HepG2 (cell line): ENCODE measurements around the gene SATB2. TPM values are rescaled to one million over a fixed set of nuclear protein-coding genes. Genes with fewer than 3 reads are reported as not detected.
A peak's percentile ranks its signal among the peaks of the same experiment; 100 is the strongest.

Experiments used
- ADNP ChIP-seq: sonication (generic); formaldehyde crosslinking; IDR thresholded peaks from 2 replicates; pipeline ENCODE4 v1.4.0; 2020; ENCODE audit warnings: missing genetic modification reagents
- ARHGAP35 ChIP-seq: sonication (generic); formaldehyde crosslinking; IDR thresholded peaks from 2 replicates; pipeline ENCODE4 v1.9.0; 2022; ENCODE audit warnings: mild to moderate bottlenecking, inconsistent platforms, moderate library complexity, missing genetic modification reagents, borderline replicate concordance
- CCAR2 ChIP-seq: fragments of 200-400 bp; formaldehyde crosslinking; optimal IDR thresholded peaks from 2 replicates; pipeline ENCODE3; 2018; ENCODE audit warnings: low read depth, mild to moderate bottlenecking, low read length, moderate library complexity
- E2F2 ChIP-seq: sonication (generic); formaldehyde crosslinking; IDR thresholded peaks from 2 replicates; pipeline ENCODE4 v1.4.0; 2020; ENCODE audit warnings: missing genetic modification reagents, borderline replicate concordance
- GATA4 ChIP-seq: sonication (generic); IDR thresholded peaks from 2 replicates; pipeline ENCODE4 v1.6.1; 2016; ENCODE audit warnings: antibody characterized with exemption, low read depth, borderline replicate concordance
- IKZF5 ChIP-seq: IDR thresholded peaks from 2 replicates; pipeline ENCODE4 v1.6.1; 2018; ENCODE audit warnings: missing genetic modification reagents, mild to moderate bottlenecking, missing compliant biosample characterization
- KLF6 ChIP-seq: IDR thresholded peaks from 2 replicates; pipeline ENCODE4 v1.8.0; 2016; ENCODE audit warnings: missing biosample characterization, missing genetic modification reagents
- MLLT10 ChIP-seq: sonication (generic); formaldehyde crosslinking; IDR thresholded peaks from 2 replicates; pipeline ENCODE4 v1.4.0; 2020; ENCODE audit warnings: missing genetic modification reagents
- NFE2 ChIP-seq: sonication (generic); formaldehyde crosslinking; IDR thresholded peaks from 2 replicates; pipeline ENCODE4 v1.4.0; 2020; ENCODE audit warnings: missing genetic modification reagents
- NFRKB ChIP-seq: fragments of 450-650 bp; IDR thresholded peaks from 2 replicates; pipeline ENCODE4 v1.6.1; 2017
- PAX8 ChIP-seq: sonication (generic); formaldehyde crosslinking; IDR thresholded peaks from 2 replicates; pipeline ENCODE4 v1.8.0; 2022; ENCODE audit warnings: mild to moderate bottlenecking, missing genetic modification reagents, borderline replicate concordance
- RCOR2 ChIP-seq: IDR thresholded peaks from 2 replicates; pipeline ENCODE4 v1.6.1; 2016; ENCODE audit warnings: missing biosample characterization, missing genetic modification reagents
- RNF2 ChIP-seq: fragments of 450-650 bp; conservative IDR thresholded peaks from 2 replicates; pipeline ENCODE4 v1.6.1; 2016; ENCODE audit warnings: low read depth
- SNAPC4 ChIP-seq: sonication (generic); formaldehyde crosslinking; IDR thresholded peaks from 2 replicates; pipeline ENCODE4 v1.4.0; 2020; ENCODE audit warnings: mild to moderate bottlenecking, missing genetic modification reagents
- TRIM24 ChIP-seq: sonication (generic); formaldehyde crosslinking; IDR thresholded peaks from 2 replicates; pipeline ENCODE4 v1.8.0; 2022; ENCODE audit warnings: mild to moderate bottlenecking, missing genetic modification reagents
- YY1 ChIP-seq: IDR thresholded peaks from 2 replicates; pipeline ENCODE4 v1.6.1; 2011; ENCODE audit warnings: low read length, low read depth, moderate library complexity, mild to moderate bottlenecking; ENCODE audit not compliant: insufficient read depth, insufficient replicate concordance
- ZFP90 ChIP-seq: sonication (generic); formaldehyde crosslinking; IDR thresholded peaks from 2 replicates; pipeline ENCODE4 v1.8.0; 2022; ENCODE audit warnings: missing genetic modification reagents, mild to moderate bottlenecking, inconsistent platforms, borderline replicate concordance
- ZKSCAN1 ChIP-seq: fragments of 150-350 bp; IDR thresholded peaks from 2 replicates; pipeline ENCODE4 v1.6.1; 2014; ENCODE audit warnings: low read length
- ZNF326 ChIP-seq: sonication (generic); formaldehyde crosslinking; IDR thresholded peaks from 2 replicates; pipeline ENCODE4 v1.4.0; 2020; ENCODE audit warnings: missing genetic modification reagents, borderline replicate concordance
- ZNF383 ChIP-seq: sonication (generic); formaldehyde crosslinking; IDR thresholded peaks from 2 replicates; pipeline ENCODE4 v1.4.0; 2020; ENCODE audit warnings: missing genetic modification reagents, mild to moderate bottlenecking, borderline replicate concordance
- ZNF75D ChIP-seq: sonication (generic); formaldehyde crosslinking; IDR thresholded peaks from 2 replicates; pipeline ENCODE4 v1.8.1; 2023; ENCODE audit warnings: missing genetic modification reagents, mild to moderate bottlenecking, borderline replicate concordance
- ZNF782 ChIP-seq: sonication (generic); formaldehyde crosslinking; IDR thresholded peaks from 2 replicates; pipeline ENCODE4 v1.4.0; 2020; ENCODE audit warnings: missing genetic modification reagents, mild to moderate bottlenecking, borderline replicate concordance
- ZSCAN9 ChIP-seq: IDR thresholded peaks from 2 replicates; pipeline ENCODE4 v1.6.1; 2016; ENCODE audit warnings: borderline replicate concordance
- ZZZ3 ChIP-seq: sonication (generic); formaldehyde crosslinking; IDR thresholded peaks from 2 replicates; pipeline ENCODE4 v1.4.0; 2020; ENCODE audit warnings: missing genetic modification reagents, mild to moderate bottlenecking, borderline replicate concordance
- polyA plus RNA-seq, 8 experiments: library from polyadenylated mRNA; depleted of rRNA in 3 of 8; stranded (reverse) in 7 of 8; unstranded in 1 of 8; fragments of >200 nt; fragmentation: Illumina TruSeq in 4 of 8; extraction: Trizol in 4 of 8; gene quantifications; 2 replicates each; pipeline versions ENCODE4 v1.2.1 to v1.2.3, GENCODE V29; 2011 to 2016; ENCODE audit warnings: low read depth in 4 of 8, missing spikeins in 1 of 8, mixed read lengths in 1 of 8; ENCODE audit not compliant: insufficient read depth in 1 of 8
- total RNA-seq, 5 experiments: library from RNA; depleted of rRNA; stranded (reverse); fragments of >200 nt; fragmentation: Illumina TruSeq; extraction: Trizol; gene quantifications; 2 replicates each; pipeline ENCODE4 v1.2.3, GENCODE V29; 2016; ENCODE audit warnings: low read depth in 1 of 5

SATB2 gene
- total and polyA plus RNA-seq, 2 of the 13 experiments (the other 11 are each of a cell fraction or from before 2014, with no cell fraction given): 2.5 to 5.5 TPM

- TF ChIP-seq E2F2: no peak
- TF ChIP-seq ZNF326: no peak
- TF ChIP-seq MLLT10 (CRISPR knock-in tag): no peak
- no peak for TF ChIP-seq PAX8
- TF ChIP-seq GATA4: peak; percentile 64; the same call in 1 of the 2 replicates
- TF ChIP-seq NFE2: no peak
- no peak for TF ChIP-seq ZNF75D (CRISPR knock-in tag)
- TF ChIP-seq IKZF5 (CRISPR knock-in tag): peak; percentile 82
- TF ChIP-seq YY1: peak; percentile 44
- TF ChIP-seq NFRKB: no peak
- TF ChIP-seq KLF6 (CRISPR knock-in tag): no peak; the same call in 1 of the 2 replicates
- TF ChIP-seq ZKSCAN1: no peak
- peak; percentile 77; the same call in 1 of the 2 replicates for TF ChIP-seq SNAPC4 (CRISPR knock-in tag)
- no peak for TF ChIP-seq ADNP
- peak; percentile 29; the same call in 1 of the 2 replicates for TF ChIP-seq ZFP90 (CRISPR knock-in tag)
- peak; percentile 49; the same call in 1 of the 2 replicates for TF ChIP-seq ZSCAN9 (CRISPR knock-in tag)
- TF ChIP-seq ZZZ3: no peak
- TF ChIP-seq RCOR2 (CRISPR knock-in tag): no peak
- TF ChIP-seq CCAR2: no peak
- no peak for TF ChIP-seq ZNF782 (CRISPR knock-in tag)
- peak; percentile 53; the same call in 1 of the 2 replicates for TF ChIP-seq RNF2
- no peak for TF ChIP-seq ZNF383 (CRISPR knock-in tag)
- TF ChIP-seq ARHGAP35 (CRISPR knock-in tag): no peak; the same call in 1 of the 2 replicates
- TF ChIP-seq TRIM24: no peak
Measured at GRCh38 chr2:199455545-199456382, 2.0 kb downstream of the SATB2 start (continued).
